HepG2 (cell line): ENCODE data around the gene RCC2.

Experiments used
- GFI1 ChIP-seq: sonication (generic); formaldehyde crosslinking; IDR thresholded peaks from 2 replicates; pipeline ENCODE4 v1.5.0; 2020; ENCODE audit warnings: missing genetic modification reagents, mild to moderate bottlenecking, borderline replicate concordance
- HOXA7 ChIP-seq: sonication (generic); formaldehyde crosslinking; IDR thresholded peaks from 2 replicates; pipeline ENCODE4 v1.8.1; 2022; ENCODE audit warnings: mild to moderate bottlenecking, missing genetic modification reagents, moderate library complexity

DNA sequence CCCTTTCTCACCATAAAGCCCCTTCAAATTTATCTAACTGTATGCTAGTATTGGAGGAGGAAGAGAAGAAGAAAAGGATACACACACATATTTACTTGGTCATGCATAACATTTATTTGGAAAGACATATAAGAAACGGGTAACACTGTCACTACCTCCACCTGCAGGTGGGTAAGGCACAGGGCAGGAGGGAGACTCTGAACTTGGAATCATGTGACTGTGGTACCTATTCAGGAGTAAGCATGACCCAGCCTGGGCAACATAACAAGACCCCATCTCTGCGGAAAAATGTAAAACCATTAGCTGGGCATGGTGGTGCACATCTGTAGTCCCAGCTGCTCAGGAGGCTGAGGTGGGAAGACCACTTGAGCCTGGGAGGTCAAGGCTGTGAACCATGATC lies 68.9 kb downstream of the RCC2 start:
- TF ChIP-seq HOXA7 (CRISPR knock-in tag) = no peak
- no peak for TF ChIP-seq GFI1 (CRISPR knock-in tag)
